GM12873 (cell line): ENCODE results near the gene HACE1.

ENCODE experiments used
- TF ChIP-seq, protein P1 (sequence below): IDR thresholded peaks from 2 replicates; pipeline ENCODE4 v1.5.1; 2012; ENCODE audit warnings: low read depth, mild to moderate bottlenecking, moderate library complexity, low read length, control low read depth; ENCODE audit not compliant: insufficient read depth; ENCODE audit errors: missing control alignments

The HACE1 gene

DNA sequence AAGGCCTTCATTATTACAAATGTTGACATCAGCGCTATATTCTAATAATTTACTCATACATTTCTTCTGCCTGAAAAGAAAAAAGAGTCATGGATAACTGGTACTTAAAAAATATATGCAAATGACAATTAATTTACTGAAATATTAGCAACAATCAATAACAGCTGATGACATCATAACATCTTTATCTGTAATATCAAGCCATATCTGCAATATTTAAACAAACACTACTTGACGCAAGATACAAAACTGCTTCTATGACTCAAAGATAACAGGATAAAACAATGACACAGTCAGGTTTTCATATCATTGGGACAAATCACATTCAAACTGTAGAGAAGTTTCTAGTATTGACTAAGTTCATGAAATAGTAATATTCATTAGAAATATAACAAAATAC, 16.5 kb downstream of the HACE1 start:
- TF ChIP-seq, protein P1, sequence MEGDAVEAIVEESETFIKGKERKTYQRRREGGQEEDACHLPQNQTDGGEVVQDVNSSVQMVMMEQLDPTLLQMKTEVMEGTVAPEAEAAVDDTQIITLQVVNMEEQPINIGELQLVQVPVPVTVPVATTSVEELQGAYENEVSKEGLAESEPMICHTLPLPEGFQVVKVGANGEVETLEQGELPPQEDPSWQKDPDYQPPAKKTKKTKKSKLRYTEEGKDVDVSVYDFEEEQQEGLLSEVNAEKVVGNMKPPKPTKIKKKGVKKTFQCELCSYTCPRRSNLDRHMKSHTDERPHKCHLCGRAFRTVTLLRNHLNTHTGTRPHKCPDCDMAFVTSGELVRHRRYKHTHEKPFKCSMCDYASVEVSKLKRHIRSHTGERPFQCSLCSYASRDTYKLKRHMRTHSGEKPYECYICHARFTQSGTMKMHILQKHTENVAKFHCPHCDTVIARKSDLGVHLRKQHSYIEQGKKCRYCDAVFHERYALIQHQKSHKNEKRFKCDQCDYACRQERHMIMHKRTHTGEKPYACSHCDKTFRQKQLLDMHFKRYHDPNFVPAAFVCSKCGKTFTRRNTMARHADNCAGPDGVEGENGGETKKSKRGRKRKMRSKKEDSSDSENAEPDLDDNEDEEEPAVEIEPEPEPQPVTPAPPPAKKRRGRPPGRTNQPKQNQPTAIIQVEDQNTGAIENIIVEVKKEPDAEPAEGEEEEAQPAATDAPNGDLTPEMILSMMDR, result no peak

DNA sequence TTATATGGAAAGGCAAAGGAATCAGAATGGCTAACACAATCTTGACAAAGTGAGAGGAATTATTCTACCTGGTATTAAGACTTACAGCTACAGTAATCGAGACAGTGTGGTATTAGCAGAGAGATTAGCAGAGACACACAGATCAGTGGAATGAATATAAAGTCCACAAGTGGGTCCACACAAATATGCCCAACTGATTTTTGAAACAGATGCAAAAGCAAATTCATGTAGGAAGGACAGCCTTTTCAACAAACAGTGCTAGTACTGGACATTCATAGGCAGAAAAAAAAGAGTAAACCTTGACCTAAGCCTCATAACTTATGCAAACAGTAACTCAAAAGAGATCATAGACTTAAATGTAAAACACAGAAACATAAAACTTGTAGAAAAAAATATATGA, 22.6 kb downstream of the HACE1 start:
- TF ChIP-seq, protein P1, result no peak

DNA sequence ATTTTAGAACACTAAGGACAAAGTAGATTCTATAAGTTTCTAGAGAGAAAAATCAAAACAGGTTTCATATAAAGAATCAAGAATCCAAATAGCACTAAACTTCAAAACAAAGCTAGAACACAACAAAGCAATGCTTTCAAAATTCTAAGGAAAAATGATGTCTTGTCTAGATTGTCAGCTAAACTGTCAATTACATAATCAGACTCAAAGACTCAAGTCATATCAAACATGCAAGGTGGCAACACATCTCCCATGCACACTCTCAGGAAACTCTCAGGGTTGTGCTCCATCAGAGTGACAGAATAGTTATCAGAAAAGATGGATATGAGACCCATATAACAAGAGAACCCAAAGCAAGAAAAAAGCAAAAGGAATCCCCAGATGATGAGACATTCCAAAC, 23.9 kb downstream of the HACE1 start:
- TF ChIP-seq, protein P1, result no peak

DNA sequence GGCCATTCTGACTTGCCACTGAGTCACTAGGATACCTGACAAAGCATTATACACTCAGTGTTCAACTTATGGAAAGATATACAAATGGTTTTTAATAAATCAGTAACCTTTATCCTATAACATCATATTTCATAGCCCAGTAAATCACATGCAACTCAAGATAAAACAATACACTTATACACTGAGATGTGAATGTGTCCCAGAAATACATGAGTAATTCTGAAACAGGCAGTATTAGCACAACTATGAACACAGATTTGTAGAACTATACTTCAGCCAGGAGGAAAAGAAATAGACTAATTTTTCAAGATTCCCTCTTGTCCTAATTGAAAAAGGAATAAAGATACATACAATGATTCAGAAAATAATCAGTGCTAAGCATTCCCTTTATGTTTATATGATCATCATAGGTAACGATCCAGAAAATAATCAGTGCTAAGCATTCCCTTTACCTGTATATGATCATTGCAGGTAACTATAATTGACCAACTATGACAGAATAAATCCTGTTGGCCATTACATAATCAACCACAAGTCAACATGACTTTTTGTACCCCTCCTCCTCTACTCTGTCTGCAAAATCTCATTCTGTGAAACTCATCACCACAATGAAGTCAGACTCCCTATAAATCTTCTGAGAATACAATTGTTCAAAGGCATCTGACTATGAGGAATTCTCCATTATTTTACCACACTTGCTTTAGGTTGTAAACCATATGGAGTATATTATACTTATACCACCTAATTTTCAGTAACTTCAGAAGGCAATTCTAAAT, 30.3 kb downstream of the HACE1 start:
- TF ChIP-seq, protein P1, result no peak

DNA sequence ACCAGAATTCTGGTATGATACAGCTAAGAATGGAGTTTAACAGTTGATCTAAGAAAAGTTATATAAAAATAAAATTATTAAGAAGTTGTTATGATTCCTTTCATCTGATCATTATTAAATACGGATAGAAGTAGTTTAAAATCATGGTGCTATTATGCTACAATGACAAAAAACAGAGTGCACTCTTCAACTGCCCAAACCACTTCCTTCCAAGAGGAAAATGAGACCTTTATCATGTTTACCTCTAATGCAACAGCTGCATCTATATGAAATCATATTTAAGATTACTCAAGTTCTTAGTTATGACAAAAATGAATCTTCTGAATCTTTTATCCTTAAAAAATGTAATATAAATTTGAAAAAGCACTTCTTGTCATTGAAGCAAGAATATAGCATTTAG, 31.2 kb downstream of the HACE1 start:
- TF ChIP-seq, protein P1, result no peak

DNA sequence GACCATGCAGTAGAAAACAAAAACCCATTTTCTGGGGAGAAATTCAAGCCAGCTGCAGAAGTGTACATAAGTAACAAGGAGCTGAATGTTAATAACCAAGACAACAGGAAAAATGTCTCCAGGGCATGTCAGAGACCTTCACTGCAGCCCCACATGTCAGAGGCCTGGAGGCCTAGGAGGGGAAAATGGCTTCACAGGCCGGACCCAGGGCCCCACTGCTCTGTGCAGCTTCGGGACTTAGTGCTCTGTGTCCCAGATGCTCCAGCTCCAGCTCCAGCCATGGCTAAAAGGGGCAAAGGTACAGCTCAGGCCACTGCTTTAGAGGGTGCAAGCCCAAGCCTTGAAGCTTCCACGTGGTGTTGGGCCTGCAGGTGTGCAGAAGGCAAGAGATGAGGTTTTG, 43.6 kb downstream of the HACE1 start:
- TF ChIP-seq, protein P1, result no peak

DNA sequence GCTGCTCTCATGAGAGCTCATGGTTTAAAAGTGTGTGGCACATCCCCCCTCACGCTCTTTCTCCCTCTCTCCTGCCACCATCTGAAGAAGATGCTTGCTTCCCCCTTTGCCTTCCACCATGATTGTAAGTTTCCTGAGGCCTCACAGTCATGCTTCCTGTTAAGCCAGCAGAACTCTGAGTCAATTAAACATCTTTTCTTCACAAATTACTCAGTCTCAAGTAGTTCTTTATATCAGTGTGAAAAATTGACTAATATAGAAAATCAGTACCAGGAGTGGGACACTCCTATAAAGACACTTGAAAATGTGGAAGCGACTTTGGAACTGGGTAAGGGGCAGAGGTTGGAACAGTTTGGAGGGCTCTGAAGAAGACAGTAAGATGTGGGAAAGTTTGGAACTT, 45.0 kb downstream of the HACE1 start:
- TF ChIP-seq, protein P1, result no peak

DNA sequence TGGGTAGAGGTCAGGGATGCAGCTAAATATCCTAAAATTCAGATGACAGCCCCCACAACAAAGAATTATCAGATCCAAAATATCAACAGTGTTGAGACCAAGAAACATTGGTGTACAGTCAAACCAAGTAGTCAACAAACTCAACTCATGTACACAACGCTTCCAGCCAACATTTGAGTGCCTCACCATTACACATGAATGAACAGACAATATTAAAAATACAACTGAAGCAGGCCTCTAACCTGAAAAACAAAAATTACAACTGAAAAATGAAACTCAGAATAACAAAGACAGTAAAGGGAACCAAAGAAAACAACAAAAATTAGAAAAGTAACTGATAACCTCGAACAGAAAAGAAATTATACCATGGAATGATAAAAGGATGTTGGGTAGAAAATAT, 46.2 kb downstream of the HACE1 start:
- TF ChIP-seq, protein P1, result no peak
